DMS53 treated with DMSO at 0.1 percent for 48 hours (cell line): ENCODE results near the gene STK11.

ENCODE experiments used
- DNase-seq: peaks from one replicate; lab custom pipeline; 2025; ENCODE audit not compliant: unreplicated experiment; lab: John Stamatoyannopoulos, UW

Gene STK11

GRCh38 chr19:1248786-1249297 lies 43.3 kb downstream of the STK11 start:
- peak; percentile 52 for DNase-seq

- DNase-seq, result peak; percentile 38
These were observed 43.9 kb downstream of the STK11 start for GRCh38 chr19:1249298-1249989.

GRCh38 chr19:1249990-1250436 lies 44.4 kb downstream of the STK11 start:
- no peak for DNase-seq

- no peak for DNase-seq
These were observed 45.1 kb downstream of the STK11 start for GRCh38 chr19:1250437-1251260.

- DNase-seq, result no peak
These were observed 46.0 kb downstream of the STK11 start for GRCh38 chr19:1251330-1252220.

- no peak for DNase-seq
These were observed 46.7 kb downstream of the STK11 start for GRCh38 chr19:1252221-1252820.

- DNase-seq, result no peak
These were observed 47.4 kb downstream of the STK11 start for GRCh38 chr19:1252821-1253513.

GRCh38 chr19:1253514-1254080 lies 48.0 kb downstream of the STK11 start:
- DNase-seq, result no peak

- DNase-seq, result no peak
These were observed 48.5 kb downstream of the STK11 start for GRCh38 chr19:1254081-1254527.

GRCh38 chr19:1254530-1255185 lies 49.1 kb downstream of the STK11 start:
- no peak for DNase-seq

GRCh38 chr19:1255186-1256161 lies 49.9 kb downstream of the STK11 start:
- DNase-seq, result no peak

GRCh38 chr19:1256646-1257474 lies 51.3 kb downstream of the STK11 start:
- no peak for DNase-seq

GRCh38 chr19:1257475-1258162 lies 52.0 kb downstream of the STK11 start:
- DNase-seq, result no peak

GRCh38 chr19:1258163-1258492 lies 52.5 kb downstream of the STK11 start:
- no peak for DNase-seq

- no peak for DNase-seq
These were observed 53.2 kb downstream of the STK11 start for GRCh38 chr19:1258707-1259205.

- DNase-seq, result no peak
These were observed 53.8 kb downstream of the STK11 start for GRCh38 chr19:1259206-1259875.
